NCI-H1417 treated with DMSO at 0.1 percent for 48 hours (cell line): ENCODE data around the gene TDRD3.
"Not testable (repeated sequence)": the region's sequence is repeated elsewhere in the genome, so short reads cannot be mapped to it uniquely, and the experiment has no call there.

Experiments used
- DNase-seq: peaks from one replicate; lab custom pipeline; 2025; lab: John Stamatoyannopoulos, UW

Gene TDRD3

DNA sequence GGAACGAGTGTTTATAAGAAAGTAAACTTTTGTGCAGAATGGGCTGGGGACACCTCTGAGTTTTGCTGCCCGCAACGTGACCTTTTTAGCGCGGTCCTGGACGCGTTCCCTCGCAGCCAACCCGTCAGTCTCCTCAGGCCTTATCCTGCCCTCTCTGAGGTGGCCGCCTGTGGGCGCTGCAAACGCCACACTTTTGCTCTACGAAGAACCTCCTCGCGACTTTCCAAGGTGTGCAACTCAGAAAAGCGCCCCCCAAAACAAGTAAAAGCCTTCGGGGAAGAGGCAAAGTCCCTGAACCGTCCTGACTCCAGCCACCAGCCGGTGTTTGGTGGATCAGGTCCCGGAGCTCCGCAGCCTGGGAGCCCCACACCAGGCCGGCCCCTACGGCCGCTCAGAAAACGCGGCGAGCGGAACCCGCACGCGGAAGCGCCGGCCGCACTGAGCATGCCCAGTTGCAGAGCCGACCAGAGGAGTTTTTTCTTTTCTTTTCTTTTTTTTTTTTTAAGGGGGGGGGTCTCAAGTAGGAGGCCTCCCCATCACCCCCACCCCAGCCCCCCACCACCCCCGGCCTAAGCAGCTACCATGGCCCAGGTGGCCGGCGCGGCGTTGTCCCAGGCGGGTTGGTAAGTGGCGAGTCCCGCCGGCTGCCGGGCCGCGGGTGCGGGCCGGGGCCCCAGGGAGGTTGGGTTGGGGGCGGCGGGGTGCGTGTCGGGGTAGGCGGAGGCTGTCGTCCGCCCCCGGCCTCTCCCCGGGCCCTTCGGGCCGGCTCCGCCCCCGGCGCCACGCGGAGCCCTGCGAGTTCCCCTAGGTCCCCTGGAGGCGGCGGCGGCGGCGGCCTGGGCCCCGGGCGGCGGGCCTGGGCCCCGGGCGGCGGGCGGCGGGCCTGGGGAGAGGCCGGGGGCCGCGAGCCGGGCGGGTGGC lies at the start of gene TDRD3:
TDRD3 (plus strand) TSS at position 438 of the 921 bp plus-strand sequence; CDS start at position 583, 145 bp downstream.
- peak; percentile 84 for DNase-seq

DNA sequence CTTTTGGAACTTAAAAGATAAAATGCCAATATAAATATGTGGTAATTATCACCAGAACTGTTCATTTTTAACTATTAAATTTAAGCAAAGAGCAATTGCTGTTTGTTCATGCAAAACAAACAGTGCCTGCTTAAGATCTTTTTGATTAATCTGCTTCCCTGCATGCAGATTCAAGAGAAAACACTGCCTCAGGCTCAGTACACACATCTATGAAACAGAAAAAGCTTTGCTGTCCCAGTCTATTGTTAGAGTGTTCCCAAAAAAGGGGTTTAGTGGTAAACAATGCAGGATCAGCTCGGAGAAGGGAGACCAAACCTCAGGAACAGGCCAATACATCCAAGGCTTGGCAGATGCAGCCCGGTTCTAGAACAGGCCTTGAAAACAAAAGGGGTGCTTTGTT lies 49.3 kb upstream of the TDRD3 start:
- DNase-seq: no peak

DNA sequence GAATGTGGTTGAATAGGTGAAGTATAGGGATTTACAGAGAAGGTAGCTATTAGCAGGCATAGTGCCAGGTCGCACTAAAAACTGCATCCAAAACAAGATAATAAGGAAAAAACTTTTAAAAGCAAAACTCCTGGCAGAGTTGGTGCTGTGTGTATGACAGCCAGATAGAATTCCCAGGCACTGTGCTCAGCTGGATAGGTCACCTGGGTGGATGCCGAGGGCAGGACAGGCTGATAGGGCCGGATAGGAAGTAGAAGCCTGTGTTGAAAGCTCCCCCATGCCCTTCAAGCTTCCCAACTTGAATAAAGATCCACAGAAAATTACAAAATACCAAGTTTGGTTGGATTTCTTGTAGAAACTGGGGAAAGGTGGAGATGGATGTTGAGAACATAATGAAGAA lies 48.9 kb upstream of the TDRD3 start:
- no peak for DNase-seq

DNA sequence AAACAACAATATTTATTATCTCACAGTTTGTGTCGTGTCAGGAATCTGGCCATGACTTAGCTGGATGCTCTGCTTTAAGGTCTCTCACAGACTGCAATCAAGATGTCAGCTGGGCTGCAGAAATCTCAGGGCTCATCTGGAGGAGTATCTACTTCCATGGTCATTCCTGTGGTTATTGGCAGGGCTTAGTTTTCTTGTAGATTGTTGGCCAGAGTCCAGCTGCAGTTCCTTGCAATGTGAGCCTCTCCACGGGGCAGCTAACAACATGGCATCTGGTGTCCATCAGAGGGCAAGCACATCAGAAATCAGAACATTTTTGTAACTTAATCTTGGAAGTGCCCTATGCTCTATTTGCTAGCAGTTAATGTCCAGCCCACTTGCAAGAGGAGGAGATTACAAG lies 45.7 kb upstream of the TDRD3 start:
- no peak for DNase-seq

DNA sequence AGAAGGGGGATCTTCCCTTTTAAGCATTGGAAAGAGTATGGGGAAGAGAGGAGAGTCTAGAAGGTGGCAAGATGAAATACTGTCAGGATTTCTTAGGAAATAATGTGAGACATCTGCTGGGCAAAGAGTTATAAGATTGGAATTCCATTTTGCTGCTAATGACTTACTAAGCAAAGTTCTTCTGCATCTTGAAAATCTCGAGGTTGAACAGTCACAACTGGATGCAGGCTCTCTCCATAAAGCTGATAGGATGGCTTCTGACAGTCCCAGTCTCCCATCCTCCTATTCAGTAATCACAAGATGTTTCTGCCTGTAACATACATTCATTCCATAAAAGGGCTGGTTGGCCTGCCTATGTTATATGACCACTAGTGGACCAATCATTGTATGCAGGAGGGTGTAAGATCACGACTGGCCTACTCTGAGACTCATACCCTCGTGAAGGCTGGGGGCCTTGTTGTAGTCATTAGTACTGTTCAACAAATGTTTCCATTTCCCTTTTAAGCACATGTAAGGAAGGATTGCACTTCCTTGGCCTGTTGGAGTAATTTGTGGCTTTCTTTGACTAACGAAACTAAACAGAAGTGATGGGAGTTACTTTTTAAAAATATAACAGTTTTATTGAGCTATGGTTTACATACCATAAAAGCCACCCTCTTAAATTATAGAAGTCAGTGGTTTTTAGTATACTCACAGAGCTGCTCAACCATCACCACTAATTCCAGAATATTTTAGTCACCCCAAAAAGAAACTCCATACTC lies 45.0 kb upstream of the TDRD3 start:
- DNase-seq: no peak

DNA sequence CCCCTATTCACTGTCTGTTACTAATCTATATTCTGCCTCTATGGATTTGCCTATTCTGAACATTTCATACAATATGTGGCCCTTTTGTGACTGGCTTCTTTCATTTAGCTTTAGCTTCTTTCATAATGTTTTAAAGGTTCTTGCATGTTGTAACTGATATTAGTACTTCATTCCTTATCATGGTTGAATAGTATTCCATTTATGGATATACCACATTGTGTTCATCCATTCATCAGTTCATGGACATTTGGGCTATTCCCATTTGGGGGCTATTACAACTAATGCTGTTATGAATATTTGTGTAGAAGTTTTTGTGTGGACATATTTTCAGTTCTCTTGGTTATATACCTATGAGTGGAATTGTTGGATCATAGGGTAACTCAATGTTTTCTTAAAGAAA lies 44.4 kb upstream of the TDRD3 start:
- no peak for DNase-seq

DNA sequence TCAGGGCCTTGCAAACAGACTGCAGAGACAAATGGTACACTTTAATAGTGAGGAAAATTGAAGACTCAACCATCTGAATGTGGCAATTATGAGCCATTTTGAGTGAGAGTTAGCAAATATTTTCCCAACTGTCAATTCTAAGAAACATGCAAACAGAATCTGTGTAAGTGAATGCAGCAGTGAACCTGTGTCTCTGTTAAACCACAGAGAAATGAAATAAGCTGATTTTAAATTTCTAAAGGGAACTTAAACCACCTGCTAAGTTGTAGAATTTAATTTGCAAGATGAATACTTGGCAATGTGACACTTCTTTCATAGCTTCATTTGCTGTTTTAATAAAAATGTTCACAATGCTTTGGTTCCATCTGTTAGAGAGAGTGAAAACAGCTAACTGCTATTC lies 42.0 kb upstream of the TDRD3 start:
- no peak for DNase-seq

DNA sequence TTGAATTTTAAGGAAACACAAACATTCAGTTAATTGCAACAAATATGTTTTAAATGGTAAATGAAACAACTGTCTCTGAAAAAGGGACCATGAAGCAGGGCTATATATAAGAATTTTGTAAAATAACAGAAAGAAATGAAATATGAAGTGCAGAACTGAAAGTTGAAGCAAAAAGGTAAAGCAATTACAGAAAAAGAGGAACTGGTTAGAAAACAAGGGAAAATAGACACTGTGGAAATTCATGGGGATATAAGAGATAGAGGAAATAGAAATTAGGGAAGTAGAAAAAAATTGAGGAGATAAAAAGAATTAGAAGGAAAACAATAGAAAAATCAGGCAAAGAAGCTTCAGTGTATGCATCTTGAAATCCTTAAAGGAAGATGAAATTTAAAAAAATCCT lies 40.0 kb upstream of the TDRD3 start:
- DNase-seq: no peak

DNA sequence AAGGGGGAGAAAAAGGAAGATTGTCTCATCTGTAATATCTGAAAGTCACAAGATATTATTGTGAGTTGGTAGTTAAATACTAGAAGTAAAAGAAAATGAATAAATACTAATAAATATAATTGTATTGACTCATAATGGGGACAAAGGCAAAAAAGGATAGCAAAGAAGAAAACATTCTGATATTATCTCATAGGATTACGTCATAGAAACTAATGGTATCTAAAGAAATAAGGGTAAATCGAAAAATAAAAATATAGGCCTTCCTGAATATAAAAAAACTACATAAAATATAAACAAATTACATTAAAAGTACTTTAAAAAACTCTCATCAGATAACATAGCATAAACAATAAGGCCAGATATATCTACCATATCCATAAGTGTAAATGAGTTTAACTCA lies 38.6 kb upstream of the TDRD3 start:
- DNase-seq: no peak

DNA sequence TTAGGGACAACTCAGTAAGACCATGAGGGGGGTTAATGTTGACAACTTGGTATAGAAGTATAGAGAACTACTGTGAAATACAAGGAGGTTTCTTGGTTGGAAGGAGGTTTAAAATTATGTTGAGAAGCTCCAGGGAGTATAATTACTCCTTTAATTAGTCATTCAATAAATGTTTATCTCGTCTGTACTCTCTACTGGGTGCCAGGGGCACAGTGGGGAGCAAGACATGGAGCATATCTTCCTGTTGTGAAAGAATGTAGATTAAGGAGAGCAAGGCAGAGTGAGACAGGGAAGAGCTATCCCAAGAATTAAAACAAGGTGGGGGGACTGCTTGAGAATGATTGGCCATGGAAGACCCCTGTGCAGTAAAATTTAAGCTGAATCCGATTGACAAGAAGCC lies 33.7 kb upstream of the TDRD3 start:
- DNase-seq: no peak

DNA sequence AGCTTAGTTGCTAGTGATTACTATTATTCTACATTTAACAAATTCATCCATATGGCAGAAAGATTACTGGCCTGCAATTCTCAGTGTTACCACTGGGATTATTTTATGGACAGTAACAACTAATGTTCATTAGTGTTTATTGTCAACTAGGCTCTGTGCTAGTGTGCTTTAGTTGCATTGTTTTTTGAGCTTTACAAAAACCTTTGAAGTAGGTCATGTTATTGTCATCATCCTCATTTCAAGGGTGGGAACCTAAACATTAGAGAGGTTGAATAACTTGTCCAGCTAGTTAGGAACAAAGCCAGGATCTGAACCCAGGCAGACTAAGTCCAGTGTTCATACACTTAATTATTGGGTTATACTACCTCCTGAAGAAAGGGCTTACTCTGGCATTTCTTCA lies 27.8 kb upstream of the TDRD3 start:
- DNase-seq: no peak

DNA sequence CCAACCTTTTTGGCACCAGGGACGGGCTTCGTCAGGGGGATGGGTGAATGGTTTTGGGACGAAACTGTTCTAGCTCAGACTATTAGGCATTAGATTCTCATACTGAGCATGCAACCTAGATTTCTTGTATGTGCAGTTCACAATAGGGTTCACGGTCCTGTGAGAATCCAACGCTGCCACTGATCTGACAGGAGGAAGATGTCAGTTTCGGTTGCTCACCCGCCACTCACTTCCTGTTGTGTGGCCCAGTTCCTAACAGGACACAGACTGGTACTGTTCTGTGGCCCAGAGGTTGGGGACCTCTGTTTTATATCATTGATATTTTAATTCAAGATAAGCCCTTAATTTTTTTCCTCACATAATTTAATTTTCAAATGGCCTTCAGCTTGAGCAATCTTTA lies 26.7 kb upstream of the TDRD3 start:
- DNase-seq: no peak

DNA sequence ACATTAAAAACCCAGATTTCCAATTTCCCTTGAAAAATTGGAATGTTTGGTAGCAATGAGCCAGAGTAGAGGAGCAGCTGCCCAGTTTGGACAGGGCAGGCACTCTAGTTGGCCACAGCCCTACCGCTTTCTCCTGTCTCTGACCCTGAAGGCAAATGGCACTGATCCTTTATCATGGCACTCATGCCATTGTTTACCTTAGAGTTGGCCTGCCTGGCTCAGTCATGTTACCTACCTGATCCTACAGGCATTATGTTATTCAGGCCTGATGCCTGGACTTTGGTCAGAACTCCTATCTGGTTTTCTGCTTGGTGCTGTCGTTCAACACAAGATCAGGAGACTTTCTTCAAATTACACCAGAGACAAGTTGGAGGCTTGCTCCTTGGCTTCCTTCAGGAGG lies 24.9 kb upstream of the TDRD3 start:
- DNase-seq: no peak

DNA sequence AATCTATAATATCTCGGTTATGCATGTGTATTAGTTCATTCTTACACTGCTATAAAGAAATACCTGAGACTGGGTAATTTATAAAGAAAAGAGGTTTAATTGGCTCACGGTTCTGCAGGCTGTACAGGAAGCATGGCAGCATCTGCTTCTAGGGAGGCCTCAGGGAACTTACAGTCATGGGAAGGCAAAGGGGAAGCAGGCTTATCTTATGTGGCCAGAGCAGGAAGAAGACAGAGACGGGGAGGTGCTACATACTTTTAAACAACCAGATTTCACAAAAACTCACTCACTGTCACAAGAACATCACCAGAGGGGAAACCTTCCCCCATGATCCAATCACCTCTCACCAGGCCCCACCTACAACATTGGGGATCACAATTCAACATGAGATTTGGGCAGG lies 17.7 kb upstream of the TDRD3 start:
- DNase-seq: not testable (repeated sequence)

DNA sequence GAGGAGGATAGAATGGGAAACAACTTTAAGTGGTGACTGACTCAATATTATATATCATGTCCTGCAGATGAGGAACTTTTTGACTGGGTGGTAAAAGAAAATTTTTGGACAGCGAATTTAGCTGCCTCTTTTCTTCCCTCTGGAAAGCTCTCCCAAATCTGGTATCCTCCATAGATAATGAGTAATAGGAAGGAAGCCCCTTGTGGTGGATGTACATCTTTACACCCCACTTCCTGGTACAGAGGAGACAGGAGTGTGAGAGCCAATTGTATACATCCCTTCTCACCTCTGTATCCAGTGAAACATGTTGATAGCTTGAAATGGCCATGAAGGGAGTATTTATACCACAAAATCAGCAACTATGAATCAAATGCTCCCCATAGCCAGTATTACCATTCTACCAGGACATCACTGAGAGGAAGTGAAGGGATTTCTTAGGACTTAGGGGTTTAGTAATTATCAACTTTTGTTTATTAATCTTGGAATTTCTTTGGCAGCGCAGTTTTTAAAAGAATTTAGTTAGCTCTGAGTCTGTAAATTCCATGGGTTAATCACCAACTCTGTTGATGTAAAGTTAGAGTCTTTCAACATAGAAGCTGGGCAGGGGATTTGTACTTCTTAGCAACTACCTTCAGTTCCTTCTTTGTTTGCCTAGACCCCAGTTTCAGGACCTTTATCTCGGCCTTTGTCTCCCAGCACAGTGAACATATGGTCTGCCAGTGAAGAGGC lies 17.0 kb upstream of the TDRD3 start:
- no peak for DNase-seq

DNA sequence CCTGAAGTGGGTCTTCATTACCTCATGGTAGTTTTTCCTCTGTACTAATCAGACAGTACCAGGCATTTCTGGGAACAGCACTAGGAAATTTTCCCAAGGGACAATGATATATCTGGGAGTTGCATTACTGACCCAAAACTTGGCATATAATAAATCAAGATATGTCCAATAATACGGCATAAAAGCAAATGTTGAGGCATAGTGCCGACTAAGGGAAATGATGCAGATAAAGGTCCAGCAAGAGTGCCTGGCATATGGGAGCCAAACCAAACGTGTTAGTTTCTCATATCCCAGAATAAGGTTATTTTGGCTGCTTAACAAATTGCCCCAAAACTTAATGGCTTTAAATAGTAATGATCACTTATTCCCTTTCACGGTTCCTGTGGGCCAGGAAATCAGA lies 12.1 kb upstream of the TDRD3 start:
- DNase-seq: no peak

DNA sequence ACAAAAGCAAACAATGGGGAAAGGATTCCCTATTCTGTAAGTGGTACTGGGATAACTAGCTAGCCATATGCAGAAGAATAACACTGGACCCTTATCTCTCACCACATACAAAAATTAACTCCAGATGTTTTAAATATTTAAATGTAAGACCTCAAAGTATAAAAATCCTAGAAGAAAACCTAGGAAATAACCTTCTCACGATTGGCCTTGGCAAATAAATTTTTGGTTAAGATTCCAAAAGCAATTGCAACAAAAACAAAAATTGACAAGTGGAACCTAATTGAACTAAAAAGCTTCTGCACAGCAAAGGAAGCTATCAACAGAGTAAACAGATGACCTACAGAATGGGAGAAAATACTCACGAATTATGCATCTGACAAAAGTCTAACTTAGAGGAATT lies 10.8 kb upstream of the TDRD3 start:
- DNase-seq: no peak

DNA sequence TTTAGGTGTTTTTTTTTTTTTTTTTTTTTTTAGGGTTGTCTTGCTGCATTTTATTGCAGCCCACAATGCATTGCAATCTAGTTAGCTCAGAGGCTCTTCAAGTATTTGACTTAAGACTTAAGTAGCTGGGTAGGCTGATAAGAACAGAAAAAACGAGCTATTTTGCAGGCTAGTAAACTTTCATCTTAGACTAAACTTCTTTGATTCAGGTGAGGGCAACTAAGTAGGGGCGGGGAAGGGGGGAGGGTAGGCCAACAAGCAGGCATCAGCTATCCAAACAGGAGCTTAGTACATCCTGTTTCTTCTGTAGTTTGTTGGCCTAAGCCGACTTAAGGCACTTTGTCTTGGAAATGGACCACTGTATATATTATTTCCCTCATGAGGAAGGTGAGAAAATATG lies 4.9 kb upstream of the TDRD3 start:
- no peak for DNase-seq

DNA sequence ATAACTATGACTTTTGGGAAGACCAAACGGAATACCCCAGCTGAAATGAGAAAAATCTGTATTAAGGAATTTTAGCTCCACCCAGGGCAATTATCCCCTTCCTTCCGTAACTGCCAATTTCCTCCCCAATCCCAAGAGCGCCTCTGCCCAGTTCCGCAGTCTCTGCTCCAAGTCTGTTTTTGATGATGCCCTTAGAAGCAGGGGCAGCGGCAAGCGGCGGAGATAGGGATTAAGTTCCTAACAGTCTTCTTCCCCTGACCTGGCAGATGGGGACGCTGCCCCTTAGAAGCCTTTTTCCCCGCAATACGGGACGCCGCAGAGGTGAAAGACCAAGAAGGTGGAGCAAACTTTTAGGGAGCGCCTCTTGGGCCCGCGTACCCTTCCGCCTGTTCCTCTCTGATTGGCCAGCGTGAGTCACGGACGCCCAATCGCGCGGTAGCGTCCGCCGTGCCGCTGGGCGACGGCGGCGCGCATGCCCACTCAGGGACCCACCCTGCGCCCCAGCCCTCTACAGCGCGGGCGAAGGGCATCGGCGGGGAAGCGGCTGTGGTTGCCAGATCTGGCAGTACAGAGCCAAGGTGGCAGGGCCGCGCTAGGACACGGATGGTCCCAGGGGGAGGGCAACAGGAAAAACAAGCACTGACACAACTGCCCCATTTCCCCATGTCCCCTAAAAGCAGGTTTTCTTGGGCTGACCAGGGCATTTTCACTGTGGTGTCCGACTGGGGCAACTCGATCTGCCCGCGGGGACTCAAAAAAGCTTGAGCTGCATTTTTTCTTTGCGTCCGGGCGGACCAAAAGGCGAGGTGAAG lies 843 bp upstream of the TDRD3 start:
- DNase-seq: peak; percentile 80

DNA sequence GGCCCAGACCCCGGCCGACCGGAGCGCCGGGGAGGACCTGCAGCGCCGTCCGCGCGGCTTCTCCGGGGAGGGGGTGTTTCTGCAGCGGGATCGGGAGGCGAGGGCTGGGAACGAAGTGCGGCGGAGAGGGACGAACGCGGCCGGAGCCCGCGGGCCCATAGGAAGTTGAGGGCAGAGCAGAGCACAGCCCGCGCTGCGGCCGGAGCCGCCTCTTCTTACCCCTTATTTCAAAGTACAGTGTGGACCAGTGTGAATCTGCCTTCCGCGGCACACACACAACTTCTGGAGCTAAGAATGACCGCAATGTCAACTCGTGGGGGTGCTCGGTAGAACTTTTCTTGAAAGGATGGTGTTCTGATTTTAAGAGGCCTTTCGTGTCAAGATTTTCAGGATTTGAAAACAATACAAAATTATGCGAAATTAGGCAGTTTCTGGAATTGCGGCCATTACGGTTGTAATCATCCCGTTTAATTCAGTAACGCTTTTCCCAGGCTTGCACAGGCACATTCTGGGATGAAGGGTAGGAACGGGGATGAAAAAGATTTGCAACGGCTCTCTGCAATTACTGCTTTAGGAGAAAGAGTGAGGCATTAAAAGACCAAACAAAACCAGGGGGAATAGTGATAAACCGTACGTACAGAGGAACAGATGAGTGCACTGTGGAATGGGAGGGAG lies 821 bp downstream of the TDRD3 start:
- peak; percentile 29 for DNase-seq

DNA sequence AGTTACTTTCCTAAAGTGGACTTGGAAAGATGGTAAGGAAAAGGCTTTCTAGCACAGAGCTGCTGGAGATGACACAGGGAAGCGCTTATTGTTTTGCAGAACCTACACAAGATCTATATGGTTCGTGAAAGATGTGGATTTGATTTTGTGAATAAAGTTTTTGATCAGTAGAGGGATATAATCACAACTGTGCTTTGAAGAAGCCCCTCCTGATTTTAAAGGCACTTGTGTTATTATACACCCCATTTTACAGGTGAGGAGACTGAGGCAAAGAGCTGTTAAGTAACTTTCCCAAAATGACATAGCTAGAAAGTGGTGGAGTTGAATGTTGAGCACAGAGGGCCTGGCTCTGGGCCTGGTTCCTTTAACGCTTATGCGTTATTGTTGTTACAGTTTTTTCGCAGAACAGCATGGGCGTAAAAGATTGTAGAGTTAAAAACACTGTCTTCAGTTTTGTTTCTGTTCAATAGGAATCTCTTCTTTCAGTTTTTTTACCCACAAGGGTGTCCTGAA lies 1.4 kb downstream of the TDRD3 start:
- no peak for DNase-seq
